ENCODE data around the gene CELA3B. TPM values are rescaled to one million over a fixed set of nuclear protein-coding genes. Genes with fewer than 3 reads are reported as not detected.
"Not testable (repeated sequence)": the region's sequence is repeated elsewhere in the genome, so short reads cannot be mapped to it uniquely, and the experiment has no call there.

CELA3B gene
- polyA plus RNA-seq, 4 donors: 0.27 to 11.4 (median 2.2) TPM

DNA sequence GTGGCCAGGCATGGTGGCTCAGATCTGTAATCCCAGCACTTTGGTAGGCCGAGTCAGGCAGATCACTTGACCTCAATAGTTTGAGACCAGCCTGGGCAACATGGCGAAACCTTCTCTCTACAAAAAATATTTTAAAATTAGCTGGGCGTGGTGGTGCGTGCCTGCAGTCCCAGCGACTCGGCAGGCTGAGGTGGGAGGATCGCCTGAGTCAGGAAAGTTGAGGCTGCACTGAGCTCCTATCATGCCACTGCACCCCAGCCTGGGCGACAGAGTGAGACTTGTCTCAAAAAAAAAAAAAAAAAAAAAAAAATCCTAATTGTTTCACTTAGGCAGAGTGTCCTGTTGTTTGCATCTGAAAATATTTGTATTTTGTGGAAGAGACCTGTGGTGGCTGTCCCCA, 17.9 kb downstream of the CELA3B start:
- DNase-seq; H3K27me3 ChIP-seq (ENCODE audit: control insufficient read depth in 3 of 3, insufficient read depth in 3 of 3, low read length in 3 of 3); FAIRE-seq; H3K27ac ChIP-seq (ENCODE audit: low read depth in 1 of 3, low read length in 2 of 3); H3K4me3 ChIP-seq (ENCODE audit: low read depth in 1 of 3, low read length in 3 of 3); H3K36me3 ChIP-seq (ENCODE audit: control insufficient read depth in 3 of 3, insufficient read depth in 2 of 3, low read depth in 1 of 3, low read length in 3 of 3); H3K9me3 ChIP-seq (ENCODE audit: control insufficient read depth in 2 of 2, insufficient read depth in 1 of 2, low read depth in 1 of 2, low read length in 1 of 2): not testable (repeated sequence)
- peaks cover 0 to 11% (median 0%) of the 10 kb centered on the region in 3 donors for H3K4me1 ChIP-seq (ENCODE audit: control insufficient read depth in 3 of 3, insufficient read depth in 2 of 3, low read depth in 1 of 3, low read length in 2 of 3)
- WGBS, 3 donors: 89 to 95% (median 94%) methylated on average over 8 of the region's 8 CpGs

DNA sequence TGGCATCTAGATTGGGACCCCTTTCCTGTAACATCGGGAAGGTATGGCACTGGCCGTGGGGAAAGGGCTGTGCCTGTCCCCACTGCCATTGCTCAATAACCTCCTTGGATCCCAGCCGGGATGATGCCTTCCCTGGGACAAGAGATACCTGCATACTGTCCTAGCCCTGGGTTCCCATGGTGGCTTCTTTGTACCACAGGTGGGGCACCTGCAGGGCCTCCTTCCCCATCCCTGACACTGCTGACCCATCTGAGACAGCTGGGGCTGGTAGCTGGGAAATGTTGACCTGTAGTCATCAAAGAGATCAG, 19.8 kb downstream of the CELA3B start:
- not testable (repeated sequence) for H3K27me3 ChIP-seq (ENCODE audit: control insufficient read depth in 3 of 3, insufficient read depth in 3 of 3, low read length in 3 of 3); H3K36me3 ChIP-seq (ENCODE audit: control insufficient read depth in 3 of 3, insufficient read depth in 2 of 3, low read depth in 1 of 3, low read length in 3 of 3); H3K4me3 ChIP-seq (ENCODE audit: low read depth in 1 of 3, low read length in 3 of 3); DNase-seq; H3K9me3 ChIP-seq (ENCODE audit: control insufficient read depth in 2 of 2, insufficient read depth in 1 of 2, low read depth in 1 of 2, low read length in 1 of 2); FAIRE-seq
- peaks cover 0 to 11% (median 0%) of the 10 kb centered on the region in 3 donors for H3K4me1 ChIP-seq (ENCODE audit: control insufficient read depth in 3 of 3, insufficient read depth in 2 of 3, low read depth in 1 of 3, low read length in 2 of 3)
- H3K27ac ChIP-seq (ENCODE audit: low read depth in 1 of 3, low read length in 2 of 3): peak overlapping the region in 1 of 3 donors; percentile 74
- 16 to 72% (median 36%) methylated on average over 2 to 3 of the region's 3 CpGs for WGBS, 3 donors

DNA sequence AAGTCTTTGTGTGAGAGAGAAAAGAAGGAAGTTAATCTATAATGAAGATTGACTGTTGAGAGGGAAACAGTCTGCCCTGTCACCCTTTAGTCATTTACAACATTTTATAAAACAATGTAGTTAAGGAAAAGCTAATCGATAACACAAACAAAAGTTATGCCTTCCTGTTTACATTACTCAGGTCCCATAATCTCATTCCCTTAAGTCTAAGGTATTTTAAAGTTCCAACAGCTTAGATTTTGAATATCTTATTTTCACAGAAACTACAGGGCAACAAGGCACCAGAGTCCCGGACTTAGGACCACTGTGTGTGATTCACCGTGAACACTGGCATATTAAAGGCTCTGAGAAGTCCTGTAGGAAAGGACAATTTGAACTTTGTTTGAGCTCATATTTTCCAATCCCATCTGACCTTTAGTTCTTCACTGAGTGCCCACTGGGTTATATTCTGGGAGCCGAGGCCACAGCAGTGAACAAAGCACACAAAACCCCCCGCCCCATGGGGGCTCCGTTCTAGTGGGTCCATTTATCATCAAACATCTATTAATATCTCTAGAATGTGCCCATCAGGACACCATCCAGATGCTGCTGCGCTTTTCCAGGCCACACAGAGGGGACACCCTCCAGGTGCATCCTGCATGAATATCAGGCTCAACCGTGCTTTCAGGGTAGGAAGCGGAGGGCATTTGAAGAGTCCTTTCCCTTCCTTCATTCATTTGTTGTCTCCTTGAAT, 21.2 kb downstream of the CELA3B start:
- FAIRE-seq: peak; percentile 83
- H3K27me3 ChIP-seq (ENCODE audit: control insufficient read depth in 3 of 3, insufficient read depth in 3 of 3, low read length in 3 of 3); H3K4me3 ChIP-seq (ENCODE audit: low read depth in 1 of 3, low read length in 3 of 3); H3K36me3 ChIP-seq (ENCODE audit: control insufficient read depth in 3 of 3, insufficient read depth in 2 of 3, low read depth in 1 of 3, low read length in 3 of 3); H3K9me3 ChIP-seq (ENCODE audit: control insufficient read depth in 2 of 2, insufficient read depth in 1 of 2, low read depth in 1 of 2, low read length in 1 of 2): not testable (repeated sequence)
- peaks cover 0 to 11% (median 0%) of the 10 kb centered on the region in 3 donors for H3K4me1 ChIP-seq (ENCODE audit: control insufficient read depth in 3 of 3, insufficient read depth in 2 of 3, low read depth in 1 of 3, low read length in 2 of 3)
- WGBS, 3 donors: 20 to 46% (median 31%) methylated on average over 8 to 9 of the region's 9 CpGs
- peak overlapping the region in 1 of 3 donors; percentile 26 for H3K27ac ChIP-seq (ENCODE audit: low read depth in 1 of 3, low read length in 2 of 3)
- DNase-seq: peak; percentile 44 to 73

DNA sequence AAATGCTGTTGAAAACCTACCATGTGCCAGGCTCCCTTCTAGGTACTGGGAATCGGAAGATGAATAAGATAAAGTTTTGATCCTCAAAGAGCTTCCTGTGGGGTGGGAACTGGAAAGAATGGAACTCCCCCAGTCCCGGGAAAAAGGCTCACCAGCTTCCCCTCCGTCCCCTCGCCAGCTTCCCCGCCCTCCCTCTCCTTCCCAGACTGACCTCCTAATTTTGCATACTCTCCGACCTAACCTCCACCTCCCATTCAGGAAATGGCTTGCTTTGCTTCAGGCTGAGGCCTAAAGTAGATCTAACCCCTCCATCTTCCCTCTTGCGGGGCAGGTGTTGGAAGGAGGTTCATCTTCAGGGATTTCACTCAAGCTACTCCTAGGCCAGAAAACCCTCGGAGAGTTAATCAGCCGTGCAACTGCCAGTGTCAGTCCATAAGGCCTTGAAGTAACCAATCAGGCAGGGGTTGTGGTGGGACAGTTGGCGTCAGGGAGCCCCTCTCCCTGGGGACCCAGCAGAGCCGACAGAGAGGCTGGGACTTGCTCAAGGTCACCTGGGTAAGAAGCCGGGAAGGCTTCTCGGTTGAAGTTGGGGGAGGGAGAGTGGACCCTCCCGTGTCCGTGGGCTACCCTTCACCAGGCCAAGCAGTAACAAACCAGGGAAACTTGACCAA, 21.9 kb downstream of the CELA3B start:
- DNase-seq; H3K36me3 ChIP-seq (ENCODE audit: control insufficient read depth in 3 of 3, insufficient read depth in 2 of 3, low read depth in 1 of 3, low read length in 3 of 3); H3K27ac ChIP-seq (ENCODE audit: low read depth in 1 of 3, low read length in 2 of 3); FAIRE-seq; H3K9me3 ChIP-seq (ENCODE audit: control insufficient read depth in 2 of 2, insufficient read depth in 1 of 2, low read depth in 1 of 2, low read length in 1 of 2); H3K27me3 ChIP-seq (ENCODE audit: control insufficient read depth in 3 of 3, insufficient read depth in 3 of 3, low read length in 3 of 3); H3K4me3 ChIP-seq (ENCODE audit: low read depth in 1 of 3, low read length in 3 of 3): not testable (repeated sequence)
- 59 to 79% (median 74%) methylated on average over 9 to 14 of the region's 15 CpGs for WGBS, 3 donors
- H3K4me1 ChIP-seq (ENCODE audit: control insufficient read depth in 3 of 3, insufficient read depth in 2 of 3, low read depth in 1 of 3, low read length in 2 of 3): peaks cover 0 to 11% (median 0%) of the 10 kb centered on the region in 3 donors

DNA sequence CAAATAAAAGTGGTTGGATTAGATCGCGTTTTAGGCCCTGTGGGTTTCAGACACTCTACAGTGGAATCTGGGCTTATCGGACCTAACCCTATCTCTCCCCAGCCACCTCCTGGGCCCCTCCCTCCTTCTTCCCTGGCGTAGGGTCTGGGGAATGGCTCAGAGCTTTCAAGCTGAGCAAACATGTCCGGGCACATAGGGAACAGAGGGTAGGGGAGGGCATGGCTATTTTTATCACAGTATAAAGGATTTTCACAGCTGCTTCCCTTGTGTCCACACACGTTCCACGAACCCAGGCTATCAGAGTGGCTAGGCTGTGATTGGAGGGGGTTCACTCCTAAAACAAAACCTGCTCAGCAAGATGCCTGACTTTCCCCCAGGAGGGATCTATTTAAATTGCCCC, 22.8 kb downstream of the CELA3B start:
- not testable (repeated sequence) for H3K27me3 ChIP-seq (ENCODE audit: control insufficient read depth in 3 of 3, insufficient read depth in 3 of 3, low read length in 3 of 3); H3K9me3 ChIP-seq (ENCODE audit: control insufficient read depth in 2 of 2, insufficient read depth in 1 of 2, low read depth in 1 of 2, low read length in 1 of 2); H3K27ac ChIP-seq (ENCODE audit: low read depth in 1 of 3, low read length in 2 of 3); FAIRE-seq; H3K36me3 ChIP-seq (ENCODE audit: control insufficient read depth in 3 of 3, insufficient read depth in 2 of 3, low read depth in 1 of 3, low read length in 3 of 3); DNase-seq; H3K4me3 ChIP-seq (ENCODE audit: low read depth in 1 of 3, low read length in 3 of 3)
- H3K4me1 ChIP-seq (ENCODE audit: control insufficient read depth in 3 of 3, insufficient read depth in 2 of 3, low read depth in 1 of 3, low read length in 2 of 3): peaks cover 0 to 11% (median 0%) of the 10 kb centered on the region in 3 donors
- WGBS, 3 donors: 26 to 52% (median 32%) methylated on average over 6 to 7 of the region's 7 CpGs

DNA sequence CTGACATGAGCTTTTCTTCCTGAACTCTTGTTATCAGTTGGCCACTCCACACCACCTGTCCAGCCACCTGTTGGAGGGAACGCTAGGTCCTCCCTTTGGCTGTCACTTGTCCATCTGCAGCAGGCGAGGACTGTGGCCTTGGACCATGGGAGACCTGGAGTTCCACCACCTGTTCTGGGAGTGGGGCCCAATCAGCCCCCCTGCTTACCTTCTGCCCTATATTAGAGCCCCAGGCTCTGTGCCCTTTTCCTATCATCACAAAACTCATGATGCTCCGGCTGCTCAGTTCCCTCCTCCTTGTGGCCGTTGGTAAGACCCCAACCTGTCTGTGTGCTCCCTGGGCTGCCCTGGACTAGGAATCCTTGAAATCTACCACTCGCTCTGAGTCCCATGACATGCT, 24.6 kb downstream of the CELA3B start, which contains the start of gene CELA3A:
TSS of gene CELA3A (plus strand) at position 249 of the 400 bp plus-strand sequence. CDS start at position 267, 18 bp downstream.
- Histone ChIP-seq H3K4me3 (ENCODE audit: low read depth in 1 of 3, low read length in 3 of 3) (no peak within 1 kb of the TSS), H3K36me3 (ENCODE audit: control insufficient read depth in 3 of 3, insufficient read depth in 2 of 3, low read depth in 1 of 3, low read length in 3 of 3) (no peaks in the 10 kb centered on the region), H3K27me3 (ENCODE audit: control insufficient read depth in 3 of 3, insufficient read depth in 3 of 3, low read length in 3 of 3) (no peaks in the 10 kb centered on the region), H3K27ac (ENCODE audit: low read depth in 1 of 3, low read length in 2 of 3) (no peak within 1 kb of the TSS), H3K4me1 (ENCODE audit: control insufficient read depth in 3 of 3, insufficient read depth in 2 of 3, low read depth in 1 of 3, low read length in 2 of 3) (peaks cover 0 to 11% (median 0%) of the 10 kb centered on the region in 3 donors), H3K9me3 (ENCODE audit: control insufficient read depth in 2 of 2, insufficient read depth in 1 of 2, low read depth in 1 of 2, low read length in 1 of 2) (no peaks in the 10 kb centered on the region)
- WGBS, 3 donors: 69 to 84% (median 82%) methylated on average over 5 of the region's 5 CpGs
- DNase-seq: no peak
- no peak for FAIRE-seq

DNA sequence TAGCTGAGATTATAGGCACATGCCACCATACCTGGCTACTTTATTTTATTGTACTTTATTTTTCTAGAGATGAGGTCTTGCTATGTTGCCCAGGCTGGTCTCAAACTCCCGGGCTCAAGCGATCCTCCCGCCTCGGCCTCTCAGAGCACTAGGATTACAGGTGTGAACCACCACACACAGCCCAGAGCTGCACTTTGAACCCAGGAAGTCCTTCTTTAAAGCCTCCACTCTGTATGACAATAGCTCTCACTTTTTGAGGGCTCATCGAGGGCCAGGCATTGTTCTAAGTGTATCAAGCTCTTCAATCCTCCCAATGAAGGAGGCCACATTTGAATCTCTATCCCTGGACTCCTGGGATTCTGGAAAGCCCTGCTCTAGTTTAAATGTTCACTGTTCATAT, 25.6 kb downstream of the CELA3B start:
- 57 to 74% (median 62%) methylated on average over 5 of the region's 5 CpGs for WGBS, 3 donors
- FAIRE-seq; H3K4me3 ChIP-seq (ENCODE audit: low read depth in 1 of 3, low read length in 3 of 3); H3K36me3 ChIP-seq (ENCODE audit: control insufficient read depth in 3 of 3, insufficient read depth in 2 of 3, low read depth in 1 of 3, low read length in 3 of 3); H3K9me3 ChIP-seq (ENCODE audit: control insufficient read depth in 2 of 2, insufficient read depth in 1 of 2, low read depth in 1 of 2, low read length in 1 of 2); DNase-seq; H3K27ac ChIP-seq (ENCODE audit: low read depth in 1 of 3, low read length in 2 of 3); H3K4me1 ChIP-seq (ENCODE audit: control insufficient read depth in 3 of 3, insufficient read depth in 2 of 3, low read depth in 1 of 3, low read length in 2 of 3); H3K27me3 ChIP-seq (ENCODE audit: control insufficient read depth in 3 of 3, insufficient read depth in 3 of 3, low read length in 3 of 3): not testable (repeated sequence)

DNA sequence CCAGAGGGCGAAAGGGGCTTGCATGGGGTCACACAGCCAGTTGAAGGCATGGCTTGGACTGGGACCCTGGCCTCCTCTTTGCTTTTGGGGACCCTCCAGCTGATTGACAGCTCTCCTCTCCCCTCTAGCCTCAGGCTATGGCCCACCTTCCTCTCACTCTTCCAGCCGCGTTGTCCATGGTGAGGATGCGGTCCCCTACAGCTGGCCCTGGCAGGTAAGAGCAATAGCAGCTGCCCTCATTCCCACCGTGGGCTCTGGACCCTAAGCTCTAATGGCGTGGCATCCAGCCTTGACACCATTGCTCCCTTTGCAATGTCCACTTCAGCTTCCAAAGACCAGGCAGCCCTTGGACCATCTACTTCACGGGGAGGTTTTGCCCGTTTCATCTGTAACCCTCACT, 26.1 kb downstream of the CELA3B start:
- not testable (repeated sequence) for H3K27ac ChIP-seq (ENCODE audit: low read depth in 1 of 3, low read length in 2 of 3); H3K9me3 ChIP-seq (ENCODE audit: control insufficient read depth in 2 of 2, insufficient read depth in 1 of 2, low read depth in 1 of 2, low read length in 1 of 2); H3K4me1 ChIP-seq (ENCODE audit: control insufficient read depth in 3 of 3, insufficient read depth in 2 of 3, low read depth in 1 of 3, low read length in 2 of 3); H3K36me3 ChIP-seq (ENCODE audit: control insufficient read depth in 3 of 3, insufficient read depth in 2 of 3, low read depth in 1 of 3, low read length in 3 of 3); H3K4me3 ChIP-seq (ENCODE audit: low read depth in 1 of 3, low read length in 3 of 3); DNase-seq; H3K27me3 ChIP-seq (ENCODE audit: control insufficient read depth in 3 of 3, insufficient read depth in 3 of 3, low read length in 3 of 3); FAIRE-seq
- 73 to 91% (median 90%) methylated on average over 8 of the region's 8 CpGs for WGBS, 3 donors

Measured in small intestine (tissue), 7 donors.